Measurements from ENCODE around the gene LDLR.
"Not testable (repeated sequence)": the region's sequence is repeated elsewhere in the genome, so short reads cannot be mapped to it uniquely, and the experiment has no call there.

The LDLR gene

GRCh38 chr19:11069561-11069960, 19.7 kb upstream of the LDLR start:
- TF ChIP-seq CTCF (IDR thresholded peaks at IDR 0.05; ENCODE audit: borderline replicate concordance, insufficient read depth, low read depth, low read length), result no peak
- H3K4me3 ChIP-seq (ENCODE audit: low read depth, low read length), result no peak overlapping the region

GRCh38 chr19:11070123-11070522, 19.1 kb upstream of the LDLR start:
- no peak overlapping the region for H3K4me3 ChIP-seq (ENCODE audit: low read depth, low read length)
- TF ChIP-seq CTCF (IDR thresholded peaks at IDR 0.05; ENCODE audit: borderline replicate concordance, insufficient read depth, low read depth, low read length), result no peak

GRCh38 chr19:11073568-11073967, 15.7 kb upstream of the LDLR start:
- no peak for TF ChIP-seq CTCF (IDR thresholded peaks at IDR 0.05; ENCODE audit: borderline replicate concordance, insufficient read depth, low read depth, low read length)
- no peak overlapping the region for H3K4me3 ChIP-seq (ENCODE audit: low read depth, low read length)

- not testable (repeated sequence) for H3K4me3 ChIP-seq (ENCODE audit: low read depth, low read length)
These were observed 12.5 kb upstream of the LDLR start for GRCh38 chr19:11076792-11077191.

GRCh38 chr19:11078893-11079292, 10.4 kb upstream of the LDLR start:
- no peak for TF ChIP-seq CTCF (IDR thresholded peaks at IDR 0.05; ENCODE audit: borderline replicate concordance, insufficient read depth, low read depth, low read length)
- no peak overlapping the region for H3K4me3 ChIP-seq (ENCODE audit: low read depth, low read length)

- no peak overlapping the region for H3K4me3 ChIP-seq (ENCODE audit: low read depth, low read length)
- TF ChIP-seq CTCF (IDR thresholded peaks at IDR 0.05; ENCODE audit: borderline replicate concordance, insufficient read depth, low read depth, low read length), result no peak
These were observed 9.3 kb upstream of the LDLR start for GRCh38 chr19:11079999-11080398.

- TF ChIP-seq CTCF (IDR thresholded peaks at IDR 0.05; ENCODE audit: borderline replicate concordance, insufficient read depth, low read depth, low read length), result no peak
- no peak overlapping the region for H3K4me3 ChIP-seq (ENCODE audit: low read depth, low read length)
These were observed 1.3 kb upstream of the LDLR start for GRCh38 chr19:11087870-11088505.

Data from GM12875 (cell line).